ENCODE measurements around the gene ZNF385B.

ZNF385B gene

DNA sequence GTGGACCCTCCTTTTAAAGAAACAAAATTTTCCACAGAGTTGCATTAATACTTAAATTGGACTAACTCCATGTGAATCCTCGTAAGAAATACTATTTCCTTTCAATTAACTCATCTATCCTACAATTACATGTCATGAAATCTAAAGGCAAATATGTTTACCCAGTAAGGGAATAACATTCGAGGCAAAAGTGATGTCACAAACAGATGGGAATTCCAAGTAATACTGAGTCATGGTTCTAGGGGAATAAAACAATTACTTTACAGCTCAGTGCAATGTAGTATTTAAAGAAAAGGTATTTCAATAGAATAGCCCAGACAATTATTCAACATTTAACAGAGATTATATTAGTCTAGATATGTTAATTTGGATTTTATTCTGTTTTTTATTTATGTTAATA lies 205.8 kb downstream of the ZNF385B start:
- Histone ChIP-seq H2BK120ac (ENCODE audit: low read depth, low read length) (no peak overlapping the region), H3K4me1 (ENCODE audit: control insufficient read depth, low read depth, low read length) (no peaks in the 10 kb centered on the region), H4K8ac (ENCODE audit: low read depth, low read length) (no peak overlapping the region), H3K9ac (ENCODE audit: low read length) (no peak overlapping the region), H3K23ac (ENCODE audit: low read length) (no peak overlapping the region), H4K5ac (ENCODE audit: low read length) (no peak overlapping the region), H3K79me2 (ENCODE audit: control insufficient read depth, insufficient read depth, low read length) (no peaks in the 10 kb centered on the region), H3K18ac (ENCODE audit: low read length) (no peak overlapping the region), H2BK5ac (ENCODE audit: low read length) (no peak overlapping the region), H3K27me3 (ENCODE audit: insufficient read depth, low read length, poor library complexity) (no peaks in the 10 kb centered on the region), H2BK15ac (replicated peaks; ENCODE audit: low read depth) (no peak overlapping the region), H3K4me2 (ENCODE audit: low read length) (no peak overlapping the region), H3K4ac (ENCODE audit: low read depth, low read length) (no peak overlapping the region), H3K27ac (ENCODE audit: low read depth, low read length) (no peak overlapping the region), H2AK5ac (ENCODE audit: low read length) (no peak overlapping the region), H3K4me3 (ENCODE audit: low read length) (no peak overlapping the region), H3K36me3 (ENCODE audit: control insufficient read depth, insufficient read depth, low read length) (no peaks in the 10 kb centered on the region), H3K79me1 (ENCODE audit: low read length) (no peaks in the 10 kb centered on the region), H3K56ac (ENCODE audit: low read length) (no peak overlapping the region)
- DNase-seq, result no peak
- WGBS (ENCODE audit: extremely low coverage, insufficient coverage, low lambda C conversion rate), result no CpG with 5 or more reads among the region's 2 CpGs

DNA sequence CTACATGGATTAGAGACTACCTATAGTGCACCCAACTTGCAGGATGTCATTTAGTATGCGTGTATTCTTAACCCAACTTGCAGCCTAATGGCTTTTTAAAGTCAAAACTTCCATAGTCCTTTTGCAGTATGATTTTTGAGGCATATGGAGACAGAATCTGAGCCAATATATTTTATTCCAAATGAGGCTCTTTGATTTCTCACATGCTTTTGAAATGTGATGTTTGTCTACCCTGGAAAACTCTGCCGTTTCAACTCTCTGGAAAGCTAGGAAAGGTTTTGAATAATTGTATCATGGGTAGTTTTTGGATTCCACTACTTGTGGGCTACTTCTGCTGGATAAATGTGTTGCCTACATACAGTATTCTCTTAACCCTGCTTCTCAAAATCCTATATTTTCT lies 206.6 kb downstream of the ZNF385B start:
- Histone ChIP-seq H3K4ac (ENCODE audit: low read depth, low read length) (no peak overlapping the region), H3K36me3 (ENCODE audit: control insufficient read depth, insufficient read depth, low read length) (no peaks in the 10 kb centered on the region), H2BK15ac (replicated peaks; ENCODE audit: low read depth) (no peak overlapping the region), H3K4me3 (ENCODE audit: low read length) (no peak overlapping the region), H3K9ac (ENCODE audit: low read length) (no peak overlapping the region), H3K27ac (ENCODE audit: low read depth, low read length) (no peak overlapping the region), H3K23ac (ENCODE audit: low read length) (no peak overlapping the region), H3K27me3 (ENCODE audit: insufficient read depth, low read length, poor library complexity) (no peaks in the 10 kb centered on the region), H4K5ac (ENCODE audit: low read length) (no peak overlapping the region), H3K56ac (ENCODE audit: low read length) (no peak overlapping the region), H4K8ac (ENCODE audit: low read depth, low read length) (no peak overlapping the region), H2BK5ac (ENCODE audit: low read length) (no peak overlapping the region), H3K79me1 (ENCODE audit: low read length) (no peaks in the 10 kb centered on the region), H3K79me2 (ENCODE audit: control insufficient read depth, insufficient read depth, low read length) (no peaks in the 10 kb centered on the region), H2BK120ac (ENCODE audit: low read depth, low read length) (no peak overlapping the region), H3K4me1 (ENCODE audit: control insufficient read depth, low read depth, low read length) (no peaks in the 10 kb centered on the region), H3K18ac (ENCODE audit: low read length) (no peak overlapping the region), H3K4me2 (ENCODE audit: low read length) (no peak overlapping the region), H2AK5ac (ENCODE audit: low read length) (no peak overlapping the region)
- no CpG with 5 or more reads among the region's 2 CpGs for WGBS (ENCODE audit: extremely low coverage, insufficient coverage, low lambda C conversion rate)
- no peak for DNase-seq

DNA sequence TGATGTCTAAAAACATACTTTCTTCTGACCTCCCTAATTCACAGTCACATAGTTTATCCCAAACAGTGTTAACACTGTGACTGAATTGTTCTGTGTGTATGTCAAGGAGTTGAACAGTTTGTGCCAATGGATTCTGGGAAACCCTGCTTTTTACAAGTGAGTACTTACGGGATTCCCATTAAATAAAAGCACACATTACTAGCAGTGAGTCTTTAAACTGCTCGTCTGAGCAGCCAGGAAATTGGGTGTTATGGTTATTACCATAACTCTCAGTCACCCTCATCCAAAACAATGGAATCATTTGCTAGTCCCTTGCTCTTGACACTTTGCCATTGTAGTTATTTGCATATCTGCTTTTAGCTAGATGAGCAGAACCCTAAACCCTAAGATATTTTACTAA lies 209.1 kb downstream of the ZNF385B start:
- H3K36me3 ChIP-seq (ENCODE audit: control insufficient read depth, insufficient read depth, low read length), result no peaks in the 10 kb centered on the region
- no peak overlapping the region for H3K9ac ChIP-seq (ENCODE audit: low read length)
- H3K18ac ChIP-seq (ENCODE audit: low read length), result no peak overlapping the region
- WGBS (ENCODE audit: extremely low coverage, insufficient coverage, low lambda C conversion rate), result no CpG with 5 or more reads among the region's 2 CpGs
- H3K4me1 ChIP-seq (ENCODE audit: control insufficient read depth, low read depth, low read length), result no peaks in the 10 kb centered on the region
- no peaks in the 10 kb centered on the region for H3K79me1 ChIP-seq (ENCODE audit: low read length)
- no peaks in the 10 kb centered on the region for H3K79me2 ChIP-seq (ENCODE audit: control insufficient read depth, insufficient read depth, low read length)
- H2BK5ac ChIP-seq (ENCODE audit: low read length), result no peak overlapping the region
- H2AK5ac ChIP-seq (ENCODE audit: low read length), result no peak overlapping the region
- no peak overlapping the region for H2BK120ac ChIP-seq (ENCODE audit: low read depth, low read length)
- H3K4me2 ChIP-seq (ENCODE audit: low read length), result no peak overlapping the region
- DNase-seq, result no peak
- H3K56ac ChIP-seq (ENCODE audit: low read length), result no peak overlapping the region
- H3K4ac ChIP-seq (ENCODE audit: low read depth, low read length), result no peak overlapping the region
- H3K27ac ChIP-seq (ENCODE audit: low read depth, low read length), result no peak overlapping the region
- H4K8ac ChIP-seq (ENCODE audit: low read depth, low read length), result no peak overlapping the region
- no peak overlapping the region for H3K23ac ChIP-seq (ENCODE audit: low read length)
- no peak overlapping the region for H4K5ac ChIP-seq (ENCODE audit: low read length)
- no peaks in the 10 kb centered on the region for H3K27me3 ChIP-seq (ENCODE audit: insufficient read depth, low read length, poor library complexity)
- no peak overlapping the region for H3K4me3 ChIP-seq (ENCODE audit: low read length)
- H2BK15ac ChIP-seq (replicated peaks; ENCODE audit: low read depth), result no peak overlapping the region

DNA sequence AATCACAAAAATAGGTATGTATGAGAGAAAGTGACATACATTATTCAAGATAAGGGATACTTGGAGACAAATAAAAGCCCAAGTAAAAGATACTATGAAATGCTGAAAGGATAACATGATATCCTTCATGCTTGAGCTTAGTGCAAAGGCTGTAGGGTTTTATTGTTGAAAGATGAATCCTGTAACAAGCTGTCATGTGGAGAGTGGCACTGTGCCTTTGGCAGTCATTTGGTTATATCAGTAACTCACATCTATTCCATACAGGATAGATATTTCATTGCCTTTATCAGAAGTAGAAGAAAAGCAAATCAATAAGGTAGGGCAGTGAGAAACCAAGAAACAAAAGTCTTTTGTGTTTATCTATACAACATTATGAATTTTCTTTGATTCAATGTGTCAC lies 211.0 kb downstream of the ZNF385B start:
- Histone ChIP-seq H3K27me3 (ENCODE audit: insufficient read depth, low read length, poor library complexity) (no peaks in the 10 kb centered on the region), H4K8ac (ENCODE audit: low read depth, low read length) (no peak overlapping the region), H2BK15ac (replicated peaks; ENCODE audit: low read depth) (no peak overlapping the region), H3K18ac (ENCODE audit: low read length) (no peak overlapping the region), H3K27ac (ENCODE audit: low read depth, low read length) (no peak overlapping the region), H3K4ac (ENCODE audit: low read depth, low read length) (no peak overlapping the region), H3K36me3 (ENCODE audit: control insufficient read depth, insufficient read depth, low read length) (no peaks in the 10 kb centered on the region), H3K4me2 (ENCODE audit: low read length) (no peak overlapping the region), H2AK5ac (ENCODE audit: low read length) (no peak overlapping the region), H3K4me3 (ENCODE audit: low read length) (no peak overlapping the region), H4K5ac (ENCODE audit: low read length) (no peak overlapping the region), H2BK120ac (ENCODE audit: low read depth, low read length) (no peak overlapping the region), H3K56ac (ENCODE audit: low read length) (no peak overlapping the region), H3K23ac (ENCODE audit: low read length) (no peak overlapping the region), H2BK5ac (ENCODE audit: low read length) (no peak overlapping the region), H3K79me1 (ENCODE audit: low read length) (no peaks in the 10 kb centered on the region), H3K9ac (ENCODE audit: low read length) (no peak overlapping the region), H3K79me2 (ENCODE audit: control insufficient read depth, insufficient read depth, low read length) (no peaks in the 10 kb centered on the region), H3K4me1 (ENCODE audit: control insufficient read depth, low read depth, low read length) (no peaks in the 10 kb centered on the region)
- DNase-seq, result no peak

DNA sequence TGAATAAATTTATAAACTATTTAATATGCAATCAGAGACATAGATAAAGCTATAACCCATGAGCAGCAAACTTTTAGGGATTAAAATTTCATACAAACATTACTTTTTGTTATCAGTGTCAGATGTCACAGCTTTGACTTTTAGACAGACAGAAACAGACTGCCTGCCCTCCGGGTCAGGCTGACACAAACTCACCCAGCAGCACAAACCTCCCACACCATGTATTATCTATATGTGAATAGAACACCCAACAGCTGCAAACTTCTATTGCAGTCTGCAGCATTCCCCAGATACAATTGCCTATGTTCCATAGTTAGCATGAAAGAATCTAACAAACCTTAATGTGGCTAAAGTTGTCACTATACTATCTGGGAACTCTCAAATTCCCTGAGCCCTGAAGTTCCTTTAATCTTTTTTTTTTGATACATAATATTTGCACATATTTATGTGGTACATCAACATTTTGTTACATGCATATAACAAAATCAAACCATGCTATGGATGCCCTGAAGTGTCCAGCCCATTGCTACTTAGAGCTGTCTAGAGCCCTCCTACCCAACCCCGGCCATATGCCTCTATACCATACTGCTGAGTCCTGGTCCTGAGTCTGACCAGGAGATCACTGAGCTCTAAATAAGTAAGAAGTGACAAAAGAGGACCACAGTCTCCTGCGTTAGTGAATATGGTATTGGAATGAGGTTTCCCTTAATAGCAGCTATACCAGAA lies 214.4 kb downstream of the ZNF385B start:
- no peak overlapping the region for H3K4me3 ChIP-seq (ENCODE audit: low read length)
- H3K9ac ChIP-seq (ENCODE audit: low read length), result no peak overlapping the region
- H3K36me3 ChIP-seq (ENCODE audit: control insufficient read depth, insufficient read depth, low read length), result no peaks in the 10 kb centered on the region
- H3K79me1 ChIP-seq (ENCODE audit: low read length), result no peaks in the 10 kb centered on the region
- no peak overlapping the region for H3K4ac ChIP-seq (ENCODE audit: low read depth, low read length)
- no peak for DNase-seq
- H2BK5ac ChIP-seq (ENCODE audit: low read length), result no peak overlapping the region
- H2AK5ac ChIP-seq (ENCODE audit: low read length), result no peak overlapping the region
- no peaks in the 10 kb centered on the region for H3K4me1 ChIP-seq (ENCODE audit: control insufficient read depth, low read depth, low read length)
- no peak overlapping the region for H4K5ac ChIP-seq (ENCODE audit: low read length)
- H3K23ac ChIP-seq (ENCODE audit: low read length), result no peak overlapping the region
- no peak overlapping the region for H3K18ac ChIP-seq (ENCODE audit: low read length)
- no peak overlapping the region for H3K56ac ChIP-seq (ENCODE audit: low read length)
- no peak overlapping the region for H3K4me2 ChIP-seq (ENCODE audit: low read length)
- no peaks in the 10 kb centered on the region for H3K79me2 ChIP-seq (ENCODE audit: control insufficient read depth, insufficient read depth, low read length)
- H3K27ac ChIP-seq (ENCODE audit: low read depth, low read length), result no peak overlapping the region
- WGBS (ENCODE audit: extremely low coverage, insufficient coverage, low lambda C conversion rate), result no CpG with 5 or more reads among the region's 3 CpGs
- H4K8ac ChIP-seq (ENCODE audit: low read depth, low read length), result no peak overlapping the region
- no peaks in the 10 kb centered on the region for H3K27me3 ChIP-seq (ENCODE audit: insufficient read depth, low read length, poor library complexity)
- H2BK15ac ChIP-seq (replicated peaks; ENCODE audit: low read depth), result no peak overlapping the region
- no peak overlapping the region for H2BK120ac ChIP-seq (ENCODE audit: low read depth, low read length)

DNA sequence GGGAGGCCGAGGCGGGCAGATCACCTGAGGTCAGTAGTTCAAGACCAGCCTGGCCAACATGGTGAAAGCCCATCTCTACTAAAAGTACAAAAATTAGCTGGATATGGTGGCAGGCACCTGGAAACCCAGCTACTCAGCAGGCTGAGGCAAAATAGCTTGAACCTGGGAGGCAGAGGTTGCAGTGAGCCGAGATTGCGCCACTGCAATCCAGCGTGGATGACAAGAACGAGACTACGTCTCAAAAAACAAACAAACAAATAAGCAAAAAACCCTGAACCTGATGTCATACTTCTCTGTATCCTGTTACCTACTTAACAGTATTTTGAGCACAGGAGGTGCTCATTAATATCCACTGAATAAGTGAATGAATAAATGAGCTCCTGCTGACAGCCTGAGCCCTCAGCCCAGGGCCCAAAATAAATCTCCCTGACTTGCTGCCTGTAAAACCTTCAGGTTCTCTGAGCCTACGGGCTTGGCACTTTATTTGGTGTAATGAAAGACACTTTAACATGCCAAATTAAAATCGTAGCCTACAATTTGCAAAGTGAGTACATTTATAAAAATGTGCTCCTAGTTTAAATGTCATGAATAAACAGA lies 215.1 kb downstream of the ZNF385B start:
- Histone ChIP-seq H3K79me2 (ENCODE audit: control insufficient read depth, insufficient read depth, low read length) (no peaks in the 10 kb centered on the region), H3K4me1 (ENCODE audit: control insufficient read depth, low read depth, low read length) (no peaks in the 10 kb centered on the region), H2BK5ac (ENCODE audit: low read length) (no peak overlapping the region), H4K8ac (ENCODE audit: low read depth, low read length) (no peak overlapping the region), H3K4me3 (ENCODE audit: low read length) (no peak overlapping the region), H3K27ac (ENCODE audit: low read depth, low read length) (no peak overlapping the region), H3K18ac (ENCODE audit: low read length) (no peak overlapping the region), H3K79me1 (ENCODE audit: low read length) (no peaks in the 10 kb centered on the region), H3K4ac (ENCODE audit: low read depth, low read length) (no peak overlapping the region), H4K5ac (ENCODE audit: low read length) (no peak overlapping the region), H3K56ac (ENCODE audit: low read length) (no peak overlapping the region), H2AK5ac (ENCODE audit: low read length) (no peak overlapping the region), H3K9ac (ENCODE audit: low read length) (no peak overlapping the region), H3K23ac (ENCODE audit: low read length) (no peak overlapping the region), H3K4me2 (ENCODE audit: low read length) (no peak overlapping the region), H3K27me3 (ENCODE audit: insufficient read depth, low read length, poor library complexity) (no peaks in the 10 kb centered on the region), H2BK120ac (ENCODE audit: low read depth, low read length) (no peak overlapping the region), H2BK15ac (replicated peaks; ENCODE audit: low read depth) (no peak overlapping the region), H3K36me3 (ENCODE audit: control insufficient read depth, insufficient read depth, low read length) (no peaks in the 10 kb centered on the region)
- no peak for DNase-seq
- no CpG with 5 or more reads among the region's 9 CpGs for WGBS (ENCODE audit: extremely low coverage, insufficient coverage, low lambda C conversion rate)

Data from mesendoderm (in vitro differentiated cells).